COLO829 (cell line): ENCODE data around the gene C19orf81.

Experiments used
- DNase-seq: peaks from one replicate; pipeline ENCODE4 v3.0.0; 2012; ENCODE audit warnings: low spot score

Gene C19orf81

DNA sequence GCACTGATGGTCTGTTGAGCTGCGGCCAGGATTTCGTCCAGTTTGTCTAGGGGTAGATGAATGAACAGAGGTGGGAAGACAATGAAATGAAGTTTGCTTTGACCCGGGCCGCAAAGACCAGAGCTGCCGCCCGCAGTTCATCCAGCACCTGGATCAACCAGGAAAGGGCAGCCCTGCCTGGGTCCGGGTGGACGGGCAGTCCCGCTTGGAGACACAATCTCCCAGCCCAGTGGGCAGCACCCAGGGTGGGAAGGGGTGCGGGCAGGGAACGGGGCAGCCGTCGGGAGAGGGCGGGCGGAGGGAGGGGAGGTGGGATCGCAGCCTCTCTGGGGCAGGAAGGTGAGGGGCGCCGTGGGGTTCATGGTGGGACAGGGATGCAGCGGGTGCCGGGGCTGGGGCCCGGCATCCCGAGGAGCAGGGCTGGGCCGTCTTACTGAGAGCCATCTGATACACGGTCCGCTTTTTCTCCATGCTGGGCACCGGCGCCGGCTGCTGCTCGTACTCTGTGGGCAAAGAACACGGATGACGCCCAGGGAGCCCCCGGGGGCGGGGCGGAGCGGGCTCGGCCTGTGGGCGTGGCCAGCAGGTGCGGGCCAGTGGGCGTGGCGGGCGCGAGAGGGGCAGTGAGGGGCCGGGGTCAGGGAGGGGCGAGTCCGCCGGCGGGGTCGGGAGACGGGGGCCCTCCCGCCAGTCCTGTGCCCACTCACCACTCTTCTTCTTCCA lies 37.2 kb downstream of the C19orf81 start:
- DNase-seq: no peak

DNA sequence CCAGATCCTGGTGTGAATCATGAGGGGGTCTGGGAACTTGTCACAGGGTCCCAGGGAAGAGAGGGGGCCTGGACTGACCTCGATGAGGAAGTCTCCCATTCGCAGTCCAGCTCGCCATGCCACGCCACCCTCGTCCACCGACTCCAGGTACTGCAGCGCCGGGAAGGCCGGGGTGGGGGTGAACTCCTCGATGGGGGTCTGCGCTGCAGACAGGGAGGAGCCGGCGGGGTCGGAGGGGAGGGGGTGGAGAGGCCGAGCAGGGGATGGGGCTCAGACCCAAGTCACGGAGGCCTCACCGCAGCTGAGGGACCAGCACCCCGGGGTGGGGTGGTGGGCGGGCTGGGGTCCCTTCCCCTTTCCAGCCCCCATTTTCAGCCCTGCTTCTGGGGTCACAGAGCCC lies 39.5 kb downstream of the C19orf81 start:
- no peak for DNase-seq

DNA sequence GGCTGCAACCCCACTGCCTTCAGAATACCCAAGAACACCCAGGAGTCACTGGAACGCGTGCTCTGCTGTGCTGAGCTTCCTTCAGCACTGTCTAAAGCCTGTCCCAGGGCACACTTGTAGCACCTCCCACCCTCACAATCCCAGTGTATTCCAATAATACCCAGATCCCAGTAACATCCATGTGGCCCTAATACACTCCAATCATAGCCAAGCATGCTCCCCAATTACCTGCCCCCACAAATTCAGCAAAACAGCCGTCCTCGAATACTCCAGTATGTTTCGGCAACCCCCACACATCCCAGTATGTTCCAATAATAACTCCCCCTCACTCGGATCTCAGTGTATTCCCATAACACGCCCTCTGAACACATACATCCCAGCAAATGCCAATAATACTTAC lies 41.2 kb downstream of the C19orf81 start:
- DNase-seq: no peak

GRCh38 chr19:50693064-50693975 lies 44.1 kb downstream of the C19orf81 start:
- DNase-seq: no peak

GRCh38 chr19:50694815-50695145 lies 45.5 kb downstream of the C19orf81 start:
- no peak for DNase-seq

DNA sequence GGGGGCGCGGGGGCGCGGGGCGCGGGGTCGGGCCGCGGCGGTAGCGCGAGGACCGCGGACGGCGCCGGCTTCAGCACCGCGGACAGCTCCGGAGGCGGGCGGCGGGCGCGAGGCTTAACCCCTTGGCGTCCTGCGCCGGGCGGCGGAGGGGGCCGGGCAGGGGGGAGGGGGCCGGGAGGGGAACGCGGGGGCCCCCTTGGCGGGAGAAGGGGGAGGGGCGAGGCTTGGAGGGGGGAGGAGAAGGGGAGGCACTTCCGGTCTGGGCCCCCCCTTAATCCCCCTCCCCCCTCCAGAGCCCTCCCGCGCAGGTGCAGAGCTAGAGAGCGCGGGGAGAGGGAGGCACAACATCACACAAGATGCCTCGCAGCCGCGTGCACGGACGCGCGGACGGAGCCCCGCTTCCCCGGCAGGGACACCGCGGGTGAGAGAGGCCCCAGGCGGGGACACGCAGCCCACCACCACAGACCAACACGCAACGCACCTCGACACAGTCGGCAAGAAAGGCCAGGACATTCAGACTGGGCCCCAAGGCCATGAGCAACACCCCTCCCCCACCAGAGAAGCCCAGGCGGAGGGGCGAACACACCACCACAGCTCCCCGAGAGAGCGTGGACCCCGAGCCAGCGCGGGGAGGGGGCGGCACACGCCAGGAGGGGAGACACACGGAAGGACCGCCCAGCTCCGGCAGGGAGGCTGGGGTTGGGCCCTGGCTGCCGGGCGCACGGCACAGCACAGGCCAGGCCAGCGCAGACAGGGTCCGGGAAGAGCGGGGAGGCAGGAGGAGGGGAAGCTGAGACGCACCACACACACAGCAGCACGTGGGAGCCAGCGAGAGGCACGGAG lies 46.2 kb downstream of the C19orf81 start:
- DNase-seq: no peak

- no peak for DNase-seq
Measured at GRCh38 chr19:50696094-50696483, 46.8 kb downstream of the C19orf81 start.

GRCh38 chr19:50697414-50698124 lies 48.3 kb downstream of the C19orf81 start:
- DNase-seq: no peak

- no peak for DNase-seq
Measured at GRCh38 chr19:50701367-50701985, 52.2 kb downstream of the C19orf81 start.

GRCh38 chr19:50702158-50702870 lies 53.1 kb downstream of the C19orf81 start:
- DNase-seq: no peak

- DNase-seq: no peak
Measured at GRCh38 chr19:50702871-50703829, 53.9 kb downstream of the C19orf81 start.

GRCh38 chr19:50703915-50704796 lies 54.9 kb downstream of the C19orf81 start:
- DNase-seq: no peak

DNA sequence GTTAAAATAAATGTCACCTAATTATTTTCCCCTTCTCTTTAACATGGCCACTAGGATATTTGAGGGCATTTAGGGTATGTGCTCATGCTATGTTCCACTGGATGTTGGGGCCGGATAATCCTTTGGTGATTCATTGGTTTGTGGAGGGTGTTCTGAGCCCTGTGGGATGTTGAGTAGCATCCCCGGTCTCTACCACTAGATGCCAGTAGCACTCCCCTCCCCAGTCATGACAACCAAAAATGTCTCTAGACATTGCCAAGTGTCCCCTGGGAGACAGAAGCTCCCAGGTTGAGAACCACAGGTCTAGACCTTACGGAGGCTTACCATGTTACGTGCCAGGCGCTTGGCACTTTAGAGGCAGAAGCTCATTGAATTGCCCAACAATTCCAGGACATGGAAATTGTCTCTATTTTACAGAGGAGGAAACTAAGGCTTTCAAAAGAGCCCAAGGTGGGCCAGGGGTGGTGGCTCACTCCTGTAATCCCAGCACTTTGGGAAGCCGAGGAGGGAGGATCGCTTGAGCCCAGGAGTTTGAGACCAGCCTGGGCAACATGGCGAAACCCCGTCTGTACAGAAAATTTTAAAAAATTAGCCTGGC lies 56.3 kb downstream of the C19orf81 start:
- peak; percentile 79 for DNase-seq

- DNase-seq: no peak
Measured at GRCh38 chr19:50706387-50706786, 57.1 kb downstream of the C19orf81 start.

DNA sequence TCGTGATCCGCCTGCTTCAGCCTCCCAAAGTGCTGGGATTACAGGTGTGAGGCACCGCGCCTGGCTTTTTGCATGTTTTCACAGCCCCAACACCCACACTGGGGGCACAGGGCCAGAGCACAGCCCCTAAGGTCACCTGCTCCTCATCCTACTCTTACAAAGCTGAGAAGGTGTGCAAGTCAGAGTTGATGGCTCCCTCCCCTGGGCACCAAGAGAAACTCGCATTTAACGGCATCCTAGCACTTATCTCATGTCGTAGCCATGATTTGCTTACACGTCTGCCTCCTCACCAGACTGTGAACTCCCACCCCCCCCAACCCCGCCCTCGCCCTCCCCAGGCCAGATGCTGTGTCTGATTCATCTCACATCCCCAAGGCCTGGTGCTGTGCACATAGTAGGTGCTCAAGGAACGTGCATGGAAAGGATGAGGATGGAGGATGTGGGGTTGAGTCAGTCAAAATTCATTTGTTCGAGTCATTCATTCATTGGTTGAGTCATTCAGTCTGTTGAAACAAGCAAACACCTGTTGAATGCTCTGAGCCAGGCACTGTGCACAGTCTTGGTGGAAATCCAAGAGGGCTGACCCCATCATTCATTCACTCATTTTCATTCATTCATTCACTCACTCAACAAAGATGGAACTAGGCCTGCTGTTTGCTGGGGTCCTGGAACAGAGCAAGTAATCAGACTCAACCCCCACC lies 59.1 kb downstream of the C19orf81 start:
- DNase-seq: no peak
